PFSK-1 (cell line): ENCODE results near the gene INPP4A.

Experiments used
- POLR2AphosphoS5 ChIP-seq: IDR thresholded peaks from 2 replicates; pipeline ENCODE4 v1.6.1; 2012; ENCODE audit warnings: low read depth, mild to moderate bottlenecking, control low read depth, low read length, moderate library complexity
- TAF1 ChIP-seq: IDR thresholded peaks from 2 replicates; pipeline ENCODE4 v1.6.1; 2012; ENCODE audit warnings: low read length, control low read depth, borderline replicate concordance; ENCODE audit not compliant: insufficient read depth

GRCh38 chr2:98570356-98570755 is 125.7 kb downstream of the INPP4A start:
- no peak for TF ChIP-seq TAF1
- TF ChIP-seq POLR2AphosphoS5 = no peak
